ENCODE measurements around the gene TBX15. TPM values are rescaled to one million over a fixed set of nuclear protein-coding genes. Genes with fewer than 3 reads are reported as not detected.

Gene TBX15
- total and polyA plus RNA-seq, 2 experiments from 2014 or later, result not detected

DNA sequence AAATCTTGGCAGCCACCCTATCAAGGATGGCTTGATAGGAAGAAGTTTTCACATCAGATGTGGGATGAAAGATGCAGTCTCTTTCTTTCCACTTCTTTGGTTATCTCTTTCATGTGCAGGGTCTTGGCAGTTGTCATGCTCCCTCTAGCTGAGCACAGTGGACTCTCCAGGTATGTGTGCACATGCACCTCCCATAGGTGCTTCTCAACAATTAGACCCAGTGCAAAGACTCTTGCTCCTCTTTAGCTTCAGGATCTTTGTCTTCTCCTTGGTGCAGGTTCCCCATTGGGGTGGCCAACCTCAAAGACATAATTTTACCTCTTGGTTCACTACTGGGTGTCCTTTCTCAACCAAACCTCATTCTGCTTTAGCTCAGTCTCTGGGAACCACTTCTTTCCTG, 80.7 kb downstream of the TBX15 start:
- H3K36me3 ChIP-seq, result no peaks in the 10 kb centered on the region
- peaks cover 3% of the 10 kb centered on the region for H3K27me3 ChIP-seq
- no peak overlapping the region for H3K4me3 ChIP-seq
- H3K27ac ChIP-seq, result no peak overlapping the region
- H3K4me1 ChIP-seq (ENCODE audit: low read depth), result no peaks in the 10 kb centered on the region
- no peak for DNase-seq (ENCODE audit: low read depth in 1 of 2, low spot score in 1 of 2)
- H3K9me3 ChIP-seq (ENCODE audit: low read depth), result no peaks in the 10 kb centered on the region
- TF ChIP-seq, protein P1, sequence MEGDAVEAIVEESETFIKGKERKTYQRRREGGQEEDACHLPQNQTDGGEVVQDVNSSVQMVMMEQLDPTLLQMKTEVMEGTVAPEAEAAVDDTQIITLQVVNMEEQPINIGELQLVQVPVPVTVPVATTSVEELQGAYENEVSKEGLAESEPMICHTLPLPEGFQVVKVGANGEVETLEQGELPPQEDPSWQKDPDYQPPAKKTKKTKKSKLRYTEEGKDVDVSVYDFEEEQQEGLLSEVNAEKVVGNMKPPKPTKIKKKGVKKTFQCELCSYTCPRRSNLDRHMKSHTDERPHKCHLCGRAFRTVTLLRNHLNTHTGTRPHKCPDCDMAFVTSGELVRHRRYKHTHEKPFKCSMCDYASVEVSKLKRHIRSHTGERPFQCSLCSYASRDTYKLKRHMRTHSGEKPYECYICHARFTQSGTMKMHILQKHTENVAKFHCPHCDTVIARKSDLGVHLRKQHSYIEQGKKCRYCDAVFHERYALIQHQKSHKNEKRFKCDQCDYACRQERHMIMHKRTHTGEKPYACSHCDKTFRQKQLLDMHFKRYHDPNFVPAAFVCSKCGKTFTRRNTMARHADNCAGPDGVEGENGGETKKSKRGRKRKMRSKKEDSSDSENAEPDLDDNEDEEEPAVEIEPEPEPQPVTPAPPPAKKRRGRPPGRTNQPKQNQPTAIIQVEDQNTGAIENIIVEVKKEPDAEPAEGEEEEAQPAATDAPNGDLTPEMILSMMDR (IDR thresholded peaks at IDR 0.05; ENCODE audit: low read depth, low read length), result no peak

DNA sequence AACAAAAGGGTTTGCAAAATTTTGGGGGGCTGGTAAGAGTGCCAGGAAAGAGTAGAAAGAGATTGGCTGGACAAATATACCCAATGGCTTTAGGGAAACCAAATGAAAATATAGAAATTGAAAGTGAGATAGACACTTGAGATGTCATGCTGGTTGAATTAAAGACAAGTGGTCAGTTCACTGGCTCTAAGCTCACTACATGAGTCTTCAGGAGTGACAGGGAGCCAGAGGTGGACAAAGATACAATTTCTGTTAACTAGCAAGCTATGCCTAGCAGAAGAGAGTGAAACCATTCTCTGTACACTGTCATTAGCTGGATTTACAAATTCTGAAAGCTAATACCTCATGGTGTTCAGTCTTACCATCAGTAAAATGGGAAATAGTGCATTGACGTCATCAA, 82.5 kb downstream of the TBX15 start:
- H3K36me3 ChIP-seq, result no peaks in the 10 kb centered on the region
- peaks cover 3% of the 10 kb centered on the region for H3K27me3 ChIP-seq
- H3K4me3 ChIP-seq, result no peak overlapping the region
- TF ChIP-seq, protein P1 (IDR thresholded peaks at IDR 0.05; ENCODE audit: low read depth, low read length), result no peak
- H3K9me3 ChIP-seq (ENCODE audit: low read depth), result no peaks in the 10 kb centered on the region
- H3K27ac ChIP-seq, result no peak overlapping the region
- no peaks in the 10 kb centered on the region for H3K4me1 ChIP-seq (ENCODE audit: low read depth)
- no peak for DNase-seq (ENCODE audit: low read depth in 1 of 2, low spot score in 1 of 2)

DNA sequence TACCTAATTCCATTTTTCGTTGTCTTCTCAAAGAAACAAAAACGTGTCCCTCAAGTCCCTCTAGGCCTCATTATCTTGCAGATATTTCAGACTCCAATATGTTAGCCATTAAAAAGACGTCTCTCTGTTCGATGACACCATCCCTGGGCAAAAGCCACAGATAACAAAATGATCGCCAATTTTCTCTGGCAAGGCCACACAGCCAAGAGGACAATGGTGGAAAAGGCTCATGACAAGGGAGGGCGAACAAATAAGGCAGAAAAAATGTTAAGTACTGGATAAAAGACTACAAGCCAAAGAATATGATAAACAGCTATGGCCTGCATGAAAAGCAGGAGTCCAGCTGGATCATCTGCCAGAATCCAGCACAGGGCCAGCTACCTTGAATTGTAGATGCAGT, 82.9 kb downstream of the TBX15 start:
- no peak overlapping the region for H3K4me3 ChIP-seq
- H3K36me3 ChIP-seq, result no peaks in the 10 kb centered on the region

DNA sequence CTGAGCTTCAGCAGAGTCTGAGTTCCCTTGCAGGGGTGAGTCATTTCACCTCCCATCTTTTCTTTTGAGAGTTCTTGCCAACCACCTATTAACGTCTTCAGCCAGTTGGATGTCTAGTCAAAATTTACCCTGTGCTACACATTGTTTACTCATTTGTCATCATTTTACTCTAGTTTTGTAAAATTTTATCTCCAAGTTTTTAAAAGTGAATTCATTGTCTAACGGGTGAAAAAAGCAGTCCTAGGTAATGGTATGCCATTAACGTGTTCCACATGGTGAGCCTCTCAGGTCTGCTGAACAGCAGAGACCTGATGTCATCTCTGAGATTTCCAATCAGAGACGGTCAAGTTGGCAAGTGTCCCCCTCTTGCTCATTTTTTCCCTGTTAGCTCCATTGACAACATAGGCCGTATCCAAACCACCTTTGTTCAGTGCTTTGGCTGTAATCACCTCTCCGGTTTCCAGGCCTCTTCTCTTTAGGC, 85.4 kb downstream of the TBX15 start:
- H3K9me3 ChIP-seq (ENCODE audit: low read depth), result no peaks in the 10 kb centered on the region
- no peaks in the 10 kb centered on the region for H3K27me3 ChIP-seq
- H3K27ac ChIP-seq, result no peak overlapping the region
- H3K36me3 ChIP-seq, result no peaks in the 10 kb centered on the region
- no peak for DNase-seq (ENCODE audit: low read depth in 1 of 2, low spot score in 1 of 2)
- H3K4me3 ChIP-seq, result no peak overlapping the region
- H3K4me1 ChIP-seq (ENCODE audit: low read depth), result no peaks in the 10 kb centered on the region
- TF ChIP-seq, protein P1 (IDR thresholded peaks at IDR 0.05; ENCODE audit: low read depth, low read length), result no peak

More for the DNA sequence above, 82.9 kb downstream of the TBX15 start:
- TF ChIP-seq, protein P1 (IDR thresholded peaks at IDR 0.05; ENCODE audit: low read depth, low read length), result no peak
- no peak for DNase-seq (ENCODE audit: low read depth in 1 of 2, low spot score in 1 of 2)
- Histone ChIP-seq H3K27me3 (peaks cover 3% of the 10 kb centered on the region), H3K27ac (no peak overlapping the region), H3K9me3 (ENCODE audit: low read depth) (no peaks in the 10 kb centered on the region), H3K4me1 (ENCODE audit: low read depth) (no peaks in the 10 kb centered on the region)

DNA sequence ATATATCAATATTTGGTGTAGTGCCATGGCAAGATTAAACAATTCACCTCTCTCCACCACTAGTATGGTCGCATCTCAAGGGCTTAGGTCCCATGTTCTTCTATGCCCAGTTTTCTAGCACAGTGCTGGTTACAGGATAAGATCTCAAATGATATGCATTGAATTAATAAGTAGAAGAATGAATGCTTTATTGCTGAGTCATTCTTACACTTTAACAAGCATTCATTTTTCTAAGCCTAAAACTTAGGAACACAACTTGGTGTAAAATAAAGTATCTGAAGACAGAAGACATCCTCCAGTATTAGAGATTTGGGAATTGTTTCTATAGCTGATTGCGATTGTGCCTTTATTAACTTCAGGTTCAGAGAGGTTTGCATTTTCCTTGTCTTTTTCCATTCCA, 85.8 kb downstream of the TBX15 start:
- TF ChIP-seq, protein P1 (IDR thresholded peaks at IDR 0.05; ENCODE audit: low read depth, low read length), result no peak
- Histone ChIP-seq H3K27ac (no peak overlapping the region), H3K27me3 (no peaks in the 10 kb centered on the region), H3K4me1 (ENCODE audit: low read depth) (no peaks in the 10 kb centered on the region), H3K9me3 (ENCODE audit: low read depth) (no peaks in the 10 kb centered on the region), H3K36me3 (no peaks in the 10 kb centered on the region), H3K4me3 (no peak overlapping the region)
- no peak for DNase-seq (ENCODE audit: low read depth in 1 of 2, low spot score in 1 of 2)
